ENCODE data around the gene STRN4.

Gene STRN4

GRCh38 chr19:46732966-46733689 lies 13.1 kb downstream of the STRN4 start:
- H3K36me3 ChIP-seq (ENCODE audit: control insufficient read depth, insufficient read depth, low read length): peaks cover 62% of the 10 kb centered on the region
- no peak for DNase-seq (ENCODE audit: extremely low read depth, insufficient read length)
- H3K4me3 ChIP-seq (replicated peaks; ENCODE audit: low read depth, low read length): no peak overlapping the region
- TF ChIP-seq CTCF (IDR thresholded peaks at IDR 0.05; ENCODE audit: insufficient read depth, low read length, poor library complexity, severe bottlenecking): no peak
- no peaks in the 10 kb centered on the region for H3K27me3 ChIP-seq (replicated peaks; ENCODE audit: control insufficient read depth, insufficient read depth, low read length)

GRCh38 chr19:46732172-46732938 lies 13.9 kb downstream of the STRN4 start:
- H3K36me3 ChIP-seq (ENCODE audit: control insufficient read depth, insufficient read depth, low read length): peaks cover 65% of the 10 kb centered on the region
- no peak for TF ChIP-seq CTCF (IDR thresholded peaks at IDR 0.05; ENCODE audit: insufficient read depth, low read length, poor library complexity, severe bottlenecking)
- no peaks in the 10 kb centered on the region for H3K27me3 ChIP-seq (replicated peaks; ENCODE audit: control insufficient read depth, insufficient read depth, low read length)
- DNase-seq (ENCODE audit: extremely low read depth, insufficient read length): no peak
- H3K4me3 ChIP-seq (replicated peaks; ENCODE audit: low read depth, low read length): no peak overlapping the region

DNA sequence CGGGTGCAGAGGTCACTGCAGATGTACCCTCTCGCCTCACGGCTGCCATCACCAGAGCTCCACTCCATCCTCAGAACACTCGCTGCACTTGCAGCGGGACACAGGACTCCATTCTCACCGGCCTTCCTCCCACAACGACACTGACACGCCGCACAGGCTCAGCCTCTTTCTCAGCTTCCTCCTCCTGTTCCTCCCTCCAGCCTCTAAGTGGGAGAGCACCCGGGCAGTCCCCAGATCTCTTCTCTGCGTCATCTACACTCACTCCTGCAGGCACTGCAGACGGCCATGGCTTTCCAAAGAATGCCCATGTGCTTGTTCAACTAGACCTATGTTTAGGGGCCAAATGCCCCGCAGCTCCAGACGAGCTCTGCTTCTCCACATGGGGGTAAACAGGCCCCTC lies 14.7 kb downstream of the STRN4 start:
- Histone ChIP-seq H3K36me3 (ENCODE audit: control insufficient read depth, insufficient read depth, low read length) (peaks cover 63% of the 10 kb centered on the region), H3K27me3 (replicated peaks; ENCODE audit: control insufficient read depth, insufficient read depth, low read length) (no peaks in the 10 kb centered on the region), H3K4me3 (replicated peaks; ENCODE audit: low read depth, low read length) (no peak overlapping the region)
- no peak for DNase-seq (ENCODE audit: extremely low read depth, insufficient read length)
- no peak for TF ChIP-seq CTCF (IDR thresholded peaks at IDR 0.05; ENCODE audit: insufficient read depth, low read length, poor library complexity, severe bottlenecking)

DNA sequence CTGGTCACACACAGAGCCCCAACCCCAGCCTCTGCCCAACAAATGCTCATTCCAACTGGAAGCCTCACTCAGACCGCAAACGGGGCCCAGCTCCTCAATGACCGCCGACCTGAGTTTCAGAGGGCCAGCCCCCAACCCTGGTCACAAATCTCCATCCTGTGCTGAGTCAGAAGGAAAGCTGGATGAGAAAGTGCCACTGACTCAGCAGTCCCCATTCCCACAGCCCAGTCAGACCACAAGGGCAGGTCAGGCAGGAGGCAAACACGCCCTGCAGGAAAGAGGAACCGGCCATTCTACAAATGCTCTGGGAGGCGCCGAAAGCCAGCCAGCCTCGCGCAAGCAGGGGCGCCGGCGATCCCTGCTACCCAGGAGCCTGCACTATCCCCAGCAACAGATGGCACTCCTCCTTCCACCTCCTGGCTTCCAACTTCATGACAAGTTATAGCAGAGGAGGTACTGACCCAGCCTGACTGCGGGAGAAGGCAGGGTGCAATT lies 15.2 kb downstream of the STRN4 start:
- H3K36me3 ChIP-seq (ENCODE audit: control insufficient read depth, insufficient read depth, low read length): peaks cover 64% of the 10 kb centered on the region
- TF ChIP-seq CTCF (IDR thresholded peaks at IDR 0.05; ENCODE audit: insufficient read depth, low read length, poor library complexity, severe bottlenecking): no peak
- no peak for DNase-seq (ENCODE audit: extremely low read depth, insufficient read length)
- no peak overlapping the region for H3K4me3 ChIP-seq (replicated peaks; ENCODE audit: low read depth, low read length)
- H3K27me3 ChIP-seq (replicated peaks; ENCODE audit: control insufficient read depth, insufficient read depth, low read length): no peaks in the 10 kb centered on the region

DNA sequence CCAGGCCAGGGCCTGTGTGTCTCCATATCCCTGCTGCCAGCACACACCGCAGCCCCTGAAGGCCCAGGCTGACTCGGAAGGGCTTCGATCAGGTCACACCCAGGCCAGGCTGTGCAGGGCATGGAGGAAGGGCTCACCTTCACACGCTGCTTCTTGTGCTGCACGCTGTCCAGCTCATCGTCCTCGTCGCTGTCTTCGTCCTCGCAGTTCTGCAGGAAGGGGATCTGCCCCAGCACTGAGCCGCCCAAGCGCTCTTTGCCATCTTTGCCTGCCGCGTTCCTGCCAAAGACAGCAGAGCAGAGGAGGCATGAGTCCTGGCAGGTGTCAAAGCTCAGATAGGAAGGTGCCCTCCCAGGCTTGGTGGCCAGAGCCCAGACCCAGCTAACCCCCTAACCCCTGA lies 15.7 kb downstream of the STRN4 start:
- no peaks in the 10 kb centered on the region for H3K27me3 ChIP-seq (replicated peaks; ENCODE audit: control insufficient read depth, insufficient read depth, low read length)
- DNase-seq (ENCODE audit: extremely low read depth, insufficient read length): no peak
- H3K36me3 ChIP-seq (ENCODE audit: control insufficient read depth, insufficient read depth, low read length): peaks cover 68% of the 10 kb centered on the region
- H3K4me3 ChIP-seq (replicated peaks; ENCODE audit: low read depth, low read length): no peak overlapping the region
- no peak for TF ChIP-seq CTCF (IDR thresholded peaks at IDR 0.05; ENCODE audit: insufficient read depth, low read length, poor library complexity, severe bottlenecking)
